T47D (cell line): ENCODE results near the gene ZNF331.
"Not testable (repeated sequence)": the region's sequence is repeated elsewhere in the genome, so short reads cannot be mapped to it uniquely, and the experiment has no call there.

Experiments used
- DNase-seq, 2 experiments: peaks; one replicate each; pipeline versions ENCODE4 v3.0.0 to v3.0.0-alpha.2; 2011 to 2012; ENCODE audit warnings: low read depth in 1 of 2, low spot score in 1 of 2
- JUND ChIP-seq: IDR thresholded peaks from 2 replicates; pipeline ENCODE4 v1.6.1; 2012; ENCODE audit warnings: low read depth
- in situ Hi-C: cut with HindIII; loops from 2 replicates; pipeline ENCODE4 v1.10.0; 2016; ENCODE audit warnings: low sequenced_read_pairs, low pct_unique_long_range_greater_than_20kb

The ZNF331 gene

DNA sequence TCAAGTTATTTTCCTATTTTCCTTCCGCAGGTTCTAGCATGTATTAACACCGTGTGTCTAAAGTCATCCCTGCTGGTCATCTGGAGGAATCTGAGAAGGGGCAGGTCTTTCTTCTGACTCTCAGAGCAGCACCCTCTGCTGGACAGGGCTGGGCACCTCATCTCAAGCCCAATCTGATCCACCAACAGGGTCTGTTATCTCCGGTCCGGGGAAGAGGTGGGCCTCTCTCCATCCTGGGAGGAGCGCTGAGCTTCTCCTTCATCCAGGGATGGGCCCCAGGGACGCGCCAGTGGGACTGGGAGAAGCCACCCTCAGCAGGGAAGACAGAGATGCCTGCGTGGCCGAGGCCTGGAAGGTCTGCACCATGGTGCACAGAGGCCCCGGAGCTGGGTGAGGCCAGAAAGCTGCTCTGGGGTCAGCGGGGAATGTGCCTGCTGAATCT is 26.0 kb upstream of the ZNF331 start:
- TF ChIP-seq JUND: no peak
- in situ Hi-C loops: no loop called here
- peak; percentile 45 to 80 for DNase-seq

GRCh38 chr19:53515047-53515446 is 22.9 kb upstream of the ZNF331 start:
- in situ Hi-C loops, DNase-seq: not testable (repeated sequence)

DNA sequence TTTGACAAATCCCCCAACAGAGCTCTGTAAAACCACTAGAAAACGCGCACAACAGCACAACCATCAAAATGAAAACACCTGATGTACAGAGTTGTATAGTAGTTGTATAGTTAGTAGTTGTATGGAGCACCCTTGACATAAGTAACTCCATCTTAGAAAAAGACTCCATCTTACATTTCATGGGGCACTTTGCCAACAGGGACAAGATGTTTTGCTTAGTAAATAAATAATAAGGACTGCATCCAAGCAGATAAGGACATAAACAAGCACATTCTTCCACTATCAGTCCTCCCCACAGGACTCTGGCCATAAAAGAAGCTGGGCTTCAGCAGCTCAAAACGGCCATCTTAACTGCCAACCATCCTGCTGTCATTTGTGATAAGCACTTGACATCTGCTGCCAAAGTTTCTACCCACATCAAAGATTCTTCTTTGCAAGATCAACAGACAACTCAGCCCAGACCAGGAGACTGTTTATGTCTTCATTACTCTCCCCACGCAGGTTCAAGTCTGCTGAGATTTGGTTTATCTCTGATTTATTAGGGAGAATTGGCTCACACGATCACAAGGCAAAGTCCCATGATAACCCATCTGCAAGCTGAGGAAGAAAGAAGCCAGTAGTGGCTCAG is 20.7 kb upstream of the ZNF331 start:
- in situ Hi-C loops: no loop called here
- no peak for DNase-seq
- TF ChIP-seq JUND: no peak

DNA sequence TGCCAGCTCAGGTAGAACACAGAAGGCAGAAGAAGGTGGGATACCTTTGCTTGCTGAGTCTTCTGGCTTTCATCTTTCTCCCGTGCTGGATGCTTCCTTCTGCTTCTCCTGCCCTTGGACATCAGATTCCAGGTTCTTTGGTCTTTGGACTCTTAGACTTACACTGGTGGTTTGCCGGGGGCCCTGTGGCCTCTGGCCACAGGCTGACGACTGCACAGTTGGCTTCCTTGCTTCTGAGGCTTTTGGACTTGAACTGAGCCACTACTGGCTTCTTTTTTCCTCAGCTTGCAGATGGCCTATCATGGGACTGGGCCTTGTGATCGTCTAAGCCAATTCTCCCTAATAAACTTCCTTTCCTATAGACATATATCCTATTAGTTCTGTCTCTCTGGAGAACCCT is 19.8 kb upstream of the ZNF331 start:
- no peak for TF ChIP-seq JUND
- DNase-seq: no peak
- in situ Hi-C loops: no loop called here

- in situ Hi-C loops: no loop called here
- TF ChIP-seq JUND: no peak
- DNase-seq: no peak
These were observed 19.2 kb upstream of the ZNF331 start for GRCh38 chr19:53518716-53519115.

GRCh38 chr19:53519446-53519845 is 18.5 kb upstream of the ZNF331 start:
- no peak for DNase-seq
- in situ Hi-C loops: no loop called here

DNA sequence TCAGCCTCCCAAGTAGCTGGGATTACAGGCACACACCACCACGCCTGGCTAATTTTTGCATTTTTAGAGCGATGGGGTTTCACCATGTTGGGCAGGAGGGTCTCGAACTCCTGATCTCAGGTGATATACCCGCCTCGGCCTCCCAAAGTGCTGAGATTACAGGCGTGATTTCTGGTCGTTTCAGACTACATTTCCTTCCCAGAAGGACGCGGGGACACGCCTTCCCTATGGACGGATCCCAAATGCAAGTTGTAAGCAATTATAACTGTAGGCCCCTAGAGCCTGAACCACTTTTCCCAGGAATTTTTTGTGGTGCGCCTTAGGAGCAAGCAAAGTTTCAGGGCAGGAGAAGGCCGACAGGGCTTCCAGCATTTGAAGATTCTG is 17.8 kb upstream of the ZNF331 start:
- DNase-seq: no peak
- TF ChIP-seq JUND: no peak
- in situ Hi-C loops: no loop called here

More at GRCh38 chr19:53519446-53519845, 18.5 kb upstream of the ZNF331 start:
- TF ChIP-seq JUND: no peak

- DNase-seq: peak; percentile 76 to 97
- in situ Hi-C loops: no loop called here
- no peak for TF ChIP-seq JUND
These were observed 17.2 kb upstream of the ZNF331 start for GRCh38 chr19:53520547-53521372.

DNA sequence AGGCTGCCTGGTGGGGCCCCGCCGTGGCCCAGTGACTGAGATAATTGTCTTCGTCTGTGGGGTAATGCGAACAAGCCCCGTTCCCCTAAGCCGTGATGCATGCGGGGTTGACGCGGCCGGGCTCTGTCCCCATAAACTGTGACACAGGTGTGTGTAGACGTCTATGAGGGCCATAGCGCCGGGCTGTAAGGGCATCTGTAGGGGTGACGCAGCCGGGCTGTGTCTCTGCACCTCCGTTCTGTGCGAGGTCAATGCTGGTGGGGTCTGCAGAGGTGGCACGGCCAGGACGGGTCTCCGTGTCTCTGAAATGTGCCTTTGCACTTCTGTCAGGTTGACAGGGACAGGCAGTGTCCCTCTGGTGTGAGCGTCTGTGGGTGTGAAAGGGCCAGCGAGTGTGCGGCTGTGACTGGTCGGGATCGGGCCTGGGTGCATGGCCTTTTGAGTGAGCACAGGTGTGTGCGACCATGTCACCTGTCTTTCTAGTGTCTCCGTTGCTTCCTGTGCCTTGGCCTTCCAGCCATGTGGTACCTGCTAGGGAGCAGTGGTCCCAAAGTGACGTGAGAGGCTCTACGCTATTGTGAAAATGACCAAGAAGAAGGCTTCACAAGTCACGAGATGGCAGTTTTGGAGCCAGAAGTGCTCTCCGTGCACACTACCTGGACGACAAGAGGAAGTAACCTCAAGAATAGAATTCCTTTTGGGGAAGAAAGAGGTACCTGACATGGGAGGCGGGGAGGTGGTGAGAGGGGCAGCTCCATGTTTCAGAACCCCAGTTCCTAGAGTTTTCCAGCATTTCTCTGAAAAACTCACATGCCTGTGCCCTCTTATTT is 16.4 kb upstream of the ZNF331 start:
- in situ Hi-C loops: no loop called here
- DNase-seq: no peak
- no peak for TF ChIP-seq JUND

- in situ Hi-C loops: no loop called here
- TF ChIP-seq JUND: no peak
- DNase-seq: no peak
These were observed 12.0 kb upstream of the ZNF331 start for GRCh38 chr19:53525922-53526321.

- in situ Hi-C loops: no loop called here
- DNase-seq: no peak
- no peak for TF ChIP-seq JUND
These were observed 7.3 kb upstream of the ZNF331 start for GRCh38 chr19:53530622-53531021.

GRCh38 chr19:53531457-53531856 is 6.5 kb upstream of the ZNF331 start:
- no peak for DNase-seq
- in situ Hi-C loops: no loop called here
- TF ChIP-seq JUND: no peak

- no peak for TF ChIP-seq JUND
- no peak for DNase-seq
- in situ Hi-C loops: no loop called here
These were observed 5.6 kb upstream of the ZNF331 start for GRCh38 chr19:53532362-53532761.
